ENCODE measurements around the gene JAKMIP3. TPM values are rescaled to one million over a fixed set of nuclear protein-coding genes. Genes with fewer than 3 reads are reported as not detected.

Gene JAKMIP3
- total RNA-seq, 6 experiments from 2014 or later: 0.06 to 0.22 (median 0.18) TPM

GRCh38 chr10:132043861-132044695 lies 21.7 kb upstream of the JAKMIP3 start:
- ATAC-seq: no peak
- no peaks in the 10 kb centered on the region for H3K9me3 ChIP-seq
- no peak overlapping the region for H3K27ac ChIP-seq
- TF ChIP-seq, protein P1, sequence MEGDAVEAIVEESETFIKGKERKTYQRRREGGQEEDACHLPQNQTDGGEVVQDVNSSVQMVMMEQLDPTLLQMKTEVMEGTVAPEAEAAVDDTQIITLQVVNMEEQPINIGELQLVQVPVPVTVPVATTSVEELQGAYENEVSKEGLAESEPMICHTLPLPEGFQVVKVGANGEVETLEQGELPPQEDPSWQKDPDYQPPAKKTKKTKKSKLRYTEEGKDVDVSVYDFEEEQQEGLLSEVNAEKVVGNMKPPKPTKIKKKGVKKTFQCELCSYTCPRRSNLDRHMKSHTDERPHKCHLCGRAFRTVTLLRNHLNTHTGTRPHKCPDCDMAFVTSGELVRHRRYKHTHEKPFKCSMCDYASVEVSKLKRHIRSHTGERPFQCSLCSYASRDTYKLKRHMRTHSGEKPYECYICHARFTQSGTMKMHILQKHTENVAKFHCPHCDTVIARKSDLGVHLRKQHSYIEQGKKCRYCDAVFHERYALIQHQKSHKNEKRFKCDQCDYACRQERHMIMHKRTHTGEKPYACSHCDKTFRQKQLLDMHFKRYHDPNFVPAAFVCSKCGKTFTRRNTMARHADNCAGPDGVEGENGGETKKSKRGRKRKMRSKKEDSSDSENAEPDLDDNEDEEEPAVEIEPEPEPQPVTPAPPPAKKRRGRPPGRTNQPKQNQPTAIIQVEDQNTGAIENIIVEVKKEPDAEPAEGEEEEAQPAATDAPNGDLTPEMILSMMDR (IDR thresholded peaks at IDR 0.05): no peak
- TF ChIP-seq POLR2A (IDR thresholded peaks at IDR 0.05): no peak
- H3K4me3 ChIP-seq: no peak overlapping the region
- no peak for DNase-seq
- H3K36me3 ChIP-seq: no peaks in the 10 kb centered on the region
- no peaks in the 10 kb centered on the region for H3K27me3 ChIP-seq
- 19% methylated on average over 4 of the region's 22 CpGs for WGBS (ENCODE audit: insufficient coverage, low coverage, low lambda C conversion rate, missing lambda C conversion rate)
- H3K4me1 ChIP-seq: no peaks in the 10 kb centered on the region
- intact Hi-C loops (cut with DNase I): no loop called here

DNA sequence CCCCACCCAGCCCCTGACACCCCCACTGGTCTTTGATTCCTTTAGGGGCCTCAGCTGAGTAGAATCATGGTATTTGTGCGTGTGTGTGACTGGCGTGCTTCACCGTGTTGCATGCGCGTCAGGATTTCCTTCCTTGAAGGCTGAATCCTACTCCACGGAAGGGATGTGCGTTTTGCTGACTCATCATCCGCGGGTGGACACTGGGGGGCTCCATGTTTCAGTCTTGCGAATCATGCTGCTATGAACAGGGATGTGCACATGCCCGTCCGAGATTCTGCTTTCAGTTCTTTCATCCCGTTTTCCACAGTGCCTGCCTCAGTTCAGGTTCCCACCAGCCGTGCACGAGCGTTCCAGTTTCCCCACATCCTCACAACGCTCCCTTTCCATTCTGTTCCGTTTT lies 20.9 kb upstream of the JAKMIP3 start:
- Histone ChIP-seq H3K36me3 (no peaks in the 10 kb centered on the region), H3K4me3 (no peak overlapping the region), H3K4me1 (no peaks in the 10 kb centered on the region), H3K27me3 (no peaks in the 10 kb centered on the region), H3K27ac (no peak overlapping the region), H3K9me3 (no peaks in the 10 kb centered on the region)
- intact Hi-C loops (cut with DNase I): no loop called here
- 64% methylated on average over 13 of the region's 18 CpGs for WGBS (ENCODE audit: insufficient coverage, low coverage, low lambda C conversion rate, missing lambda C conversion rate)
- TF ChIP-seq POLR2A (IDR thresholded peaks at IDR 0.05): no peak
- TF ChIP-seq, protein P1 (IDR thresholded peaks at IDR 0.05): no peak
- DNase-seq: no peak
- no peak for ATAC-seq

- H3K4me3 ChIP-seq: no peak overlapping the region
- no peaks in the 10 kb centered on the region for H3K4me1 ChIP-seq
- TF ChIP-seq, protein P1 (IDR thresholded peaks at IDR 0.05): no peak
- no peak for TF ChIP-seq POLR2A (IDR thresholded peaks at IDR 0.05)
- no peaks in the 10 kb centered on the region for H3K36me3 ChIP-seq
- H3K27me3 ChIP-seq: no peaks in the 10 kb centered on the region
- H3K27ac ChIP-seq: no peak overlapping the region
- ATAC-seq: no peak
- DNase-seq: no peak
- 73% methylated on average over 6 of the region's 9 CpGs for WGBS (ENCODE audit: insufficient coverage, low coverage, low lambda C conversion rate, missing lambda C conversion rate)
- H3K9me3 ChIP-seq: no peaks in the 10 kb centered on the region
- intact Hi-C loops (cut with DNase I): no loop called here
These were observed 20.4 kb upstream of the JAKMIP3 start for GRCh38 chr10:132045324-132045723.

DNA sequence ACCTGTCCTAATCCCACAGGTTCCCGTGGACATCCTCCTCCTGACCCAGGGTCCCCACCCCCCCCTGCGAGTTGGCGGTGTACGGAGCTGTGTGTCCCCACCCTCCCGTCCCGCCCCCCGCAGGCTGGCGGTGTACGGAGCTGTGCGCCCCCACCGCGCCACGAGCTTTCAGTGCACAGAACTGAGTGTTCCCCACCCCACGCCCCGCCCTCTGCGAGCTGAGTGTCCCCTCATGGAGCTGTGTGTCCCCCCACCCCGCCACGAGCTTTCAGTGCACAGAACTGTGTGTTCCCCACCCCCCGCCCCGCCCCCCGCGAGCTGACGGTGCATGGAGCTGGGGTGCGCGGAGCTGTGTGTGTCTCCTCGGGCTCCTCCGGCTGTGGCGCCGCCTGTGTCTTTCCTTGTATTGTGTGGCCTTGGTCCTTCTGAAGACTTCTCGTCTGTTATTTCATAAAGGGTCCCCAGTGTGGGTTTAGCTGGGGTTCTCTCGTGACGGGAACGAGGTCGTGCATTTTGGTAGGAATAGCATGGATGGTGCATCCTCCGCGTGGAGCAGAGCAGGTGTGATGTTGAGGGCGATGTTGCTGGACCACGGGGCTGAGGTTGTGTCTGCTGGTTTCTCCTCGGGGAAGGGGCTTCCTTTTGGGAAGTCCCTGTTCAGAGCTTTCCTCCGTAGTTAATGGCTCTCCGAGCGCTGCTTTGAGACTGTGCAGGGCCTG lies 18.0 kb upstream of the JAKMIP3 start:
- intact Hi-C loops (cut with DNase I): no loop called here
- no peak for TF ChIP-seq POLR2A (IDR thresholded peaks at IDR 0.05)
- TF ChIP-seq, protein P1 (IDR thresholded peaks at IDR 0.05): no peak
- WGBS (ENCODE audit: insufficient coverage, low coverage, low lambda C conversion rate, missing lambda C conversion rate): 79% methylated on average over 16 of the region's 42 CpGs
- ATAC-seq (no peak), DNase-seq (no peak)
- H3K9me3 ChIP-seq: peaks cover 0 to 4% (median 0%) of the 10 kb centered on the region in 4 donors
- H3K27ac ChIP-seq: no peak overlapping the region
- H3K36me3 ChIP-seq: no peaks in the 10 kb centered on the region
- no peaks in the 10 kb centered on the region for H3K4me1 ChIP-seq
- no peaks in the 10 kb centered on the region for H3K27me3 ChIP-seq
- no peak overlapping the region for H3K4me3 ChIP-seq
